Left cardiac atrium (tissue), 4 donors: ENCODE measurements around the gene CNTN5. TPM values are rescaled to one million over a fixed set of nuclear protein-coding genes. Genes with fewer than 3 reads are reported as not detected.

Source experiments
- ATAC-seq, 2 donors: fragments of 200-7000 bp; cut with Tn5 transposase; one replicate each; pipeline ENCODE4 v1.9.1; 2020; ENCODE audit warnings: mild to moderate bottlenecking in 2 of 2, moderate library complexity in 2 of 2
- DNase-seq: peaks from one replicate; pipeline ENCODE4 v3.0.0-alpha.2; 2020
- intact Hi-C, 2 donors: fragments of 100-400 bp; cut with DNase I; formaldehyde crosslinking; loops; one replicate each; pipeline versions ENCODE4 v1.14.1 to v1.15.1; 2022 to 2023
- total RNA-seq, 2 donors: library from RNA; stranded (reverse); fragmentation: NEBNext Ultra II Directional; extraction: Animal tissue kit (Norgen Biotek cat#: 25700); gene quantifications; one replicate each; pipeline ENCODE4 v1.2.1, GENCODE V29; 2021
- donor health status: DM: no; HTN: yes; CAD: no.
- donor health status: DM: no; HTN: yes; CAD: no; lungs with severe emphysema.
- donor health status: DM: yes; HTN: yes; CAD: no.
- donor health status: Dilated cardiomyopathy.

The CNTN5 gene
- total RNA-seq, 2 donors from 2014 or later: 0.34 TPM; not detected in 1

DNA sequence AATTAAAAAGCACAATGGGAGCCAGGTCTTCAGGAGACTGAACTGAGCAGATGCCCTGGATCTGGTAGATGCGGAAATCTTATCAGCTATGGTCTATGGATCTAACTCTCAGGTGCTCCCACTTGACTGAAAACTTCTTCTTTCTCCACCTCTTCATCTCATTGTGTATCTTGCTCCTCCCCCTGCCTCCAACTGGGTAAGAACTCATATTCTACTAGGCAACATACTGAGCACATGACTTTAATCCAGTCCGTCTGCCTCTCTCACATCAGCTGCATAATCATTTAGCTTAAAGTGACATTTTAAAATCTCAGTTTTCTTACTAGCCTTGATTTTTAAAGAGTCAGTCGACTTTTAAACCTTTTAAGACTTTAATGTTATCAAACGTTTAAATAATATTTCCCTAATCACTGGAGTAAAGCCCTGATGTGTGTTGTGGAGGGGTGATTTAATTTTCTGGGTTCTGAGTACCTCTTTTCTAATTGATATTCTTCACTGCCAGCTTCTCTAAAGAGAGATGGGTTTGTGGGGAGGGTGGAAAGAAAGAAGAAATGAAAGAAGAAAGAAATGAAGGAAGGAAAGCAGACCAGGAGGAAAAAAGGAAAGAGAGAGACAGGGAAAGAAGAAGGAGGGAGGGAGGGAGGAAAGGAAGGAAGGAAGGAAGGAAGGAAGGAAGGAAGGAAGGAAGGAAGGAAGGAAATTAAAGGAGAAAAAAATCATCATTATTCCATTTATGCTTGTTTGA is 1073.5 kb downstream of the CNTN5 start:
- no peak for DNase-seq
- ATAC-seq: no peak
- intact Hi-C loops: no loop called here

DNA sequence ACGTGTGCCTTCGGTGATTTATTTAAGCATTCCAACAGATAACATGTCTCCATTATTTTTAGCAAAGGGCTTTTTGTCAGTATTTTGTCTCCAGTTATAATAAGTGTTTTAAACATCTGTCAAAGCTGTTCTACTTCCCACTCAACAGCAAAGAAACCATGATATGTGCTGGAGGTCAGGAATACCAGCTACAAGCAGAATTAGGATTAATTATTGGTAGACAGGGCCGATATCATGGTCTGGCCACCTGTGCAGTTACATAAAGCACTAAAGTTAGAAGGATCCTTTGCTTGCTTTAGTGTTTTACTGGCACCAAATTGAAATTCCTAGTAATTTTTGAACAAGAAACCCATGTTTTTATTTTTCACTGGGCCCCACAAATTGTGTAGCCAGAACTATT is 1075.1 kb downstream of the CNTN5 start:
- no peak for ATAC-seq
- DNase-seq: no peak
- intact Hi-C loops: no loop called here

DNA sequence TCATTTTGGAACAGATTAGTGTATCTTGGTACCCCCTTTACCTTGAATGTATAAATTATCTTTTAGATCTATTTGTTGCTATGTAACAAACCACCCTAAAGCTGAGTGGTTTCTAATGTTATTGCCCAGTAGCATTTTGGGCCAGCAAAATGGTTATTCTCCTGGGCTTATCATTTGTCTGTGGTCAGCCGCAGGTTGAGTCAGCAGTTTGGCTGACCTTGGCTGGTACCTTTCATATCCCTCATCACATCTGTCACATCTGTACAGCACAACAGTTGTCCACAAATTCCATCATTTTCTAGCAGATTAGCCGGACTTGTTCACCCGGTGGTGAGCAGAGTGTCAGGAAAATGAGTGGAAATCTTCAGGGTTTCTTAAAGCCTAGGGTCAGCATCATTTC is 1077.8 kb downstream of the CNTN5 start:
- no peak for DNase-seq
- ATAC-seq: no peak
- intact Hi-C loops: no loop called here

DNA sequence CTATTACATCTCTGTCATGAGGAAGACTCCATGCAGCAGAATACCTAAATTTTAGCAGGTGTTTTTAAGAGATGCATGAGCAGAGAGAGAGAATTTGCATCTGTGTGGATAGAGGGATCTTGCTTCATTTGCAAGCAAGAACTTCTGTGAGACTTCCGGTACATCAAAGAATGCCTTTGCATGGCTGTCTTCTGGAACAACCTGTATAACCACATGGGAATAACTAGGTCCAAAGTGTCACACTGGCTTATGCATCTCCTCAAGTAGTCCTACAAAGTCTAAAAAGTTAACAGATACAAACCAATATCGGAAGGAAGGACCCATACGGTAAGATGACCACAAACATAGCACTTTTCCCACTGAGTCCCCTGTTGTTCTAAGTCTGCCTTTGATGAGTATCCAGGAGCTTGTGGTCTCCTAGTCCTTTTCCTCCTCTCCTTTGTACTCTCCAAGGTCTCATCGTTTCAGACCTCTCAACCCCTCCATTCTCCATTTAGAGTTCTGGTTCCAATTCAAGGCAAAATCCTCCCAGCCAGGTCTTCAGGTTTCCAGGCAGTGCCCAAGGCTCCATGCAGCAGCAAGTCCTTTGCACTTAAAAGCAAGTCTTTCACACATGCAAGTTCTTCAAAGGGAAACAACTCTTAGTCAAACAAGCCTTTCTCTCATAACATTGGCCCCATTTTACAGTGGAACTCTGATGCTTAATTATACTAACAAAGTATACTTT is 1084.7 kb downstream of the CNTN5 start:
- DNase-seq: no peak
- intact Hi-C loops: no loop called here
- no peak for ATAC-seq

DNA sequence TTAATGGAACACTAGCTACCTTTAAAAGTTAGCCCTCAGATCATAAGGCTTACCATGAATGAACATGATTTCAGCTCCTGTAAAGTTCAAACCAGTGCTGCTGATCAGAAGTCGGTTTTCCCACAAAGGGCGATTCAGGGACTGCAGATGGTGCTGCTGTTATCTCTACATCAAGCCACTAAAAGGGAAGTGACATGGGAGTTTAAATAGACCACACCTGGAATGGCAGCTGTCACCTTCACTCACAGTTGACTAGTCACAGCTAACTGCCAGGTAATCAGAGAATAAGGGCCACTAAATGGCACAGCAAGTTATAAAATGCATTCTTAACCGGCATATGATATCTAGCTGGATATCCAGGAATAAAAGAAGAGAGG is 1085.2 kb downstream of the CNTN5 start:
- ATAC-seq: no peak
- intact Hi-C loops: no loop called here
- DNase-seq: no peak

DNA sequence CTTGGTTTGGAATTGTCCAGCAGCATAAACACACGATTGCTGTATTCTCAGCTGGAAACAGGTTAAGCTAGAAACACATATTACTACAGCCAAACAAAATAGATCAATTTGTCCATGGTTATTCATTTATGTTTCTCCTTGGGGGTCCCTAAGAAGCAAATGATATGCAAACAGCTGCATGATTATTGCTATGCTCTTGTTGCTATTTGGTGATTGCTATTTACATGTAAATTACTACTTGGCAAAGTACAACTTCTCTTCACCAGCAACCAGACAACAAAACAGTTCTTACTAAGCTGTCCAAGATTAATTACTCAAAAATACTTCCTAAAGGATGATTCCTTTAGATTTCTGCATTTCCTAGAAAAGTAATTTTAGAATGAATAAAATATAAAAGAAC is 1098.4 kb downstream of the CNTN5 start:
- no peak for ATAC-seq
- intact Hi-C loops: no loop called here
- DNase-seq: no peak

DNA sequence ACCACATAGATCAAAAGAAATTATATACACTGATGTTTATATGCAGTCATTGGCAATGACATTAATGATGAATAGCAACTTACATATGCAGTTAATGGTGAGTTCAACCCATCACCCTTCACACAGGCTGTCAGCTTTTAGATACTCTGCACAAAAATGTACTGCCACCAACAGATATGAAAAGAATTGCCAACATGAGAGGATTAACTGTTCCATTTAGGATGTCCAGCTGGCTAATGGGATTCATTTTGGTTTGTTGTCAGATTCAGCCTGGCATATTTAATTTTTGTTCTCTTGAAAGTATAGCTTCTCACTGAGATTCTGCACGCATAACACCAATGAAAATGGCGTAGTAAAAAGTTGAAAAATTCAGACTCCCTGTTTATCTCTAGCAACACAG is 1112.4 kb downstream of the CNTN5 start:
- intact Hi-C loops: no loop called here
- DNase-seq (no peak), ATAC-seq (no peak)

DNA sequence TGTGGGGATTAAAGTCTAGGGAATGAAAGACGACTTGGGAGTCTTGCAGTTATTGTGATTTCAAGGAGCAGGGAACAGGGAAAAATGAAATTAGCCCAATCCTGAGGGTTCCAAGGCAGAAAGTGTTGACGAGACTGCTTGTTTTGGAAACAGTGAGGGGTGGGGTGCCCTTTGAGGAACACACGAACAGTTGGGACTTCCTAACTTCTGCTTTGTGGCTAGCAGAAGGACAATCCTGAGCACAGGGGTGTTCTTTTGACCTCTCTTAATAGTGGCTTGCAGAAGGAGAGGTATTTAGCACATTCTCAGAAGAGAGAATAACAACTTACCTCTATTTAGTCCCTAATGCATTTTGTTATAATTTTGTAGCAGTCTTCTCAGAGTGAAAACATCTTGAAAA is 1120.5 kb downstream of the CNTN5 start:
- intact Hi-C loops: no loop called here
- ATAC-seq: no peak
- DNase-seq: no peak

DNA sequence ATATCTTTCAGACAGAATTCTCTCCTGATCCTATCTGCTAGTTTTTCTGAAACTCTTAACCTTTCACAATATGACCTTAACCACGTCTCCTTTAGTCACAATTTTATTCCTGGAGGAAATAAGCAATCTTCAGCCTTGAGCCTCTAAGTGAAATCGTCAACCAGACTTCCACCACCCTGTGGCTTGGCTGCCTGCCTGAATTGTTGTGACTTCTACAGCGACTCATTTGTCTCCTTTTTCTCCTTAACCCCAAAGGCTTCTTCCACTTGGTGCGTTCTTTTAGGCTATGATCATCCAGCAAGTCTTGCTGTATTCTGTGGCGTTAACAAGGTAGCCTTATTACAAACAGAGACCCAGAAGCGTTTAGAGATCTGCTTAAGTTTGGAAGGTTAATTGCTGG is 1131.2 kb downstream of the CNTN5 start:
- DNase-seq (no peak), ATAC-seq (no peak)
- intact Hi-C loops: no loop called here

DNA sequence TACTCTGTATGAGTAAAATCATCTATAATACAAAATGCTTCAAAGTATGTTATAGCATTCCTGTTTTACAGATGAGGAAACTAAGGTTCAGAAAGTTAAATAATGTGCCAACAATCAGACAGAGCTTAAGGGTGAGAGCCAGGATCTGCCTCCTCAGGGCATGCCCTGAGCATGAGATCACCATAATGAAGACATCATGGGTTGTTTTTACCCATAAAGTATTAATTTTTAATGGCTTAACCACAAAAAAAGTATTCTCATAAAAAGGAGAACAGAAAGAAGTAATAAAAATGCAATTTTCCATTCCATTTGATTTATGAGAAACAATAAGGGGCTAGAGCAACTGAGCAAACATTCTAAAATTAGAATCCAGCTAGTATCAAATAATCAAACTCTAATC is 1132.0 kb downstream of the CNTN5 start:
- intact Hi-C loops: no loop called here
- DNase-seq (no peak), ATAC-seq (no peak)

DNA sequence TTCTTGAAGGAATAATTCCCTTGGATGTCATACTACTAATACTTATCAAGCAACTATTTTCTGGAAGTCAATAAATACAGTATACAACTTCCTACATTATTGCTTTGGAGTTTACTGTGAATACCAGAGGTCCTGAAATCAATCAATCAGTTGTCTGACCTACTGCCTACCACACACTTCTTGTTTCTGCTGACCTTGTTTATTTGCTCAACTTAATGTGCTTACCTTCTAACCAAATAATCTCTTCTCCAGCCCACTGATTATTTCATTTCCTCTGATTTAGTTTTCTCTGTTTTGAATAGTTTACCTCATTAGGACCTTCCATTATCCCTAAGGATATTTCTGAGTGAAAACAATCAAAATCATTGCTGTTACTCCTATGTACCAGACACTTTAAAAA is 1142.7 kb downstream of the CNTN5 start:
- DNase-seq: no peak
- no peak for ATAC-seq
- intact Hi-C loops: no loop called here

DNA sequence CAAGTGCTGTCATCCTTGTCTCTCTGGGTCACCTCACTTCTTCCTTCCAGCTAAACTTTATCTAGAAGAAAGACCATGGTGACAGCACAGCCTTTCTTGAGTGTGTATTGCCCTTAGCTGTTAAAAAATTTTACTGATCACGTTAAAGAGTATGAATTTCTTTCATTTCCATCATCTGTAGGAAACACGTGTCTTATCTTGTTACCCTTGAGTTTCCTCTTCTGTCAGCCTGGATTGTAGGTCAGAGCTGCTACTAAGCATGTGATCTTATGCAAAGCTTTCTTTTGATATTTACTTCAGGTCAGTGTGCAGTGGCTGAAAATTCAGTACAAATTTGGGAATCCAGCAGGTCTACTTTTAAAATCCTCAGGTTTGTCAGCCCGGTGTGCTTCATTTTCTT is 1154.1 kb downstream of the CNTN5 start:
- ATAC-seq (no peak), DNase-seq (no peak)
- intact Hi-C loops: no loop called here

DNA sequence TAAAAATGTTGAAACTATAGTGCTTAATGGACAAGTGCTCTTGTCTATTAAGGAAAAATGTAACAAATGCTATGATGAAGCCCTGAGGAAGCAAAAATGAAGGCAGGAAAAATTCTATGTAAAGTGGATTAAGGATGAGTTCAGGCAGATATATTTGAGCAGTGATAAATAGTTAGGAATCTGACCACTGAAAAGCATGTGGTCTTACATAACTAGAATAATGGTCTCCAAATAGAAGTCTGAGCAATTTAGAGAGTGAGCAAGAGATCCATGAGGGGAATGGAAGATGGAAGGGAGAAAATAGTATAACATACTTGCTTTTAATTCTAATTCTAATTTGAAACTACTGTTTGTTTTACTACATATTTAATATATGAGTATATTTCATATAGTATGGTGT is 1155.7 kb downstream of the CNTN5 start:
- DNase-seq (no peak), ATAC-seq (no peak)
- intact Hi-C loops: no loop called here

DNA sequence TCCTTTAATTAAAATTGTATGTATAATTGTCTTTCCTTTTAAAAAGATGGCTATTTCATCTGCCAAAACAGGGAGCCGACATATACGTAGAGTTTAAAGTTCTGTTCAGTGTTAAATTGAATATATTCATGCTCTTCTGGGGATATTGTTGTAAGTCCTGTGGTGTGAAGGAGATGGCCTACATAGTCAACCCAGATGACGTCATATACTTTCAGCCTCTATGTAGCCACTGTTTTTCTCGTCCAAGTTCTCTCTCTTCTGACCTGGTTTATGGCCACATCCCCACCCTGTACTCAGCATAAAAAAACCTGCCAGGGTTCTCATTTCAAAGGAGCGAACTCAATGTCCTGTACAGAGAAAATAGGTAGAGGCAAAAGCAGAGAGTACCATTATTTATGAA is 1156.9 kb downstream of the CNTN5 start:
- DNase-seq (no peak), ATAC-seq (no peak)
- intact Hi-C loops: no loop called here

DNA sequence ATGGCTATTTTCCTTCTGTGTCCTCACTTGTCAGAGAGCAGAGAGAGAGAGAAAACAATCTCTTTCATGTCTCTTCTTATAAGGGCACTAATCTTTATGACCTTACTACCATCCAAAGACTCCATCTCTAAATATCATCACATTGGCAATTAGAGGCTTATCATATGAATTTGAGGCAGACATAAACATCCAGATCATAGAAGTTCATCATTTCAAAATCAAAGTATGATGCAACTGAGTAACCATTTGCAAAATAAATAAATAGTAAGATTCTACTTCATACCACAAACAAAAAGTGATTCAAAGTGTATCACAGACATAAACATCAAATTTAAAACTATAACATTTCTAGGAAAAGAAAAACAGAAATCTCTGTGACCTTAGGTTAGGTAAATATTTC is 1161.6 kb downstream of the CNTN5 start:
- no peak for DNase-seq
- ATAC-seq: no peak
- intact Hi-C loops: no loop called here

DNA sequence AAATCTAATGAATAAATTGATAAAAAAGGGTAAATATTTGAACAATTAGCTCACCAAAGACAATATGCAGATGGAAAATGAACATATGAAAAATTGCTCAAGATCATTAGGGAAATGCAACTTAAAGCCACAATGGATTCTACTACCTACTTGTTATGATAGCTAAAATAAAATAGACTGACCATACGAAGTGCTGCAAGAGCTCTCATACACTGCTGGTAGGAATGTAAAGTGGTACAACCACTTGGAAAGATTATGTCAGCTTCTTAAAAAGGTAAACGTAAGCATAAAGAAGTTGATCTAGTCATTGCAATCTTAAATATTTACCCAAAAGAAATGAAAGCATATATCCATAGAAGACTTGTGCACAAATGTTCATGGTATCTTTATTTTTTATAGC is 1162.2 kb downstream of the CNTN5 start:
- ATAC-seq (no peak), DNase-seq (no peak)
- intact Hi-C loops: no loop called here

DNA sequence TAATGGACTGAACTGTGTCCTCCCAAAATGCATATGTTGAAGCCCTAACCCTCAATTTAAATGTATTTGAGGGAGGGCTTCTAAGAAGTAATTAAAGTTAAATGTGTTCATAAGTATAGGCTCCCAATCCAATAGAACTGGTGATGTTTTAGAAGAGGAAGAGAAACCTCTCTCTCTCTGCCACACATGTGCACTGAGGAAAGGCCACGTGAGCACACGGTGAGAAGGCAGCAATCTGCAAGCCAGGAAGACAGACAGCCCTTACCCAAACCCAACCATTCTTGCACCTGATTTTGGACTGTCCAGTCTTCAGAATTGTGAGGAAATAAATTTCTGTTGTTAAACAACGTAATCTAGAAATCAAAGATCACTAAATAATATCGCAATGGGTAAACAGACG is 1164.8 kb downstream of the CNTN5 start:
- DNase-seq (no peak), ATAC-seq (no peak)
- intact Hi-C loops: no loop called here

DNA sequence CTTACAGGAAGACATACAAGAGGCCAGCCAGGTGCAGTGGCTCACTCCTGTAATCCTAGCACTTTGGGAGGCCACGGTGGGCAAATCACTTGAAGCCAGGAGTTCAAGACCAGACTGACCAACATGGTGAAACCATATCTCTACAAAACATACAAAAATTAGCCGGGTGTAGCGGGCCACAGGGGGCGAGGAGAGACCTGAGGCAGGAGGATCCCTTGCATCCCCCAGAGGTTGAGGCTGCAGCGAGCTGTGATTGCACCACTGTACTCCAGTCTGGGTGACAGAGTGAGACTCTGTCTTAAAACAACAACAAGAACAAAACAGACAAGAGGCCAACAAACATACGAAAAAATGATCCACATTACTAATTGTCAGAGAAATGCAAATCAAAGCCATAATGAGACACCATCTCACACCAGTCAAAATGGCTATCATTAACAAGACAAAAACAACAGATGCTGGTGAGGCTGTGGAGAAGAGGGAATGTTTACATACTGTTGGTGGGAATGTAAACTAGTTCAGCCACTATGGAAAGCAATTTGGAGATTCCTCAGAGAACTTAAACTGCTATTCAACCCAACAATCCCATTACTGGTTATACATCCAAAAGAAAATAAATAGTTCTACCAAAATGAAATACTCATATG is 1167.5 kb downstream of the CNTN5 start:
- ATAC-seq (no peak), DNase-seq (no peak)
- intact Hi-C loops: no loop called here

DNA sequence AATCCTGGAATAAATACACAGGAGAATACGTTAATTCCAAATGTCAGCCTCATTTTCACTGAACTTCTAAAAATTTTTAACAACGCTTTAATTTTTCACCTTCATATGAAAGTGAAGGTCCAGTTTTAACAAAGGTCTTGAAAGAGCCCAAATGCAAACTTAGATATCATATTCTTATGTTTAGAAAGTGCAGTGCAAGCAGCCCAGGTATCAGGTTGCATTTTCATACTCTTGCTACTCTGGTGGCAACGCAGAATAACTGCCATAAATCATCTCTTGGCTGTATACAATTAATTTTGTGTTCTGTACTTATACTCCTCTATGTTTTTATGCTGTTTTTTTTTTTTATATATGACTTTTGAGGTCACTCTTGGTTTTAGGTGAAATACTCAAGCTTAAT is 1169.6 kb downstream of the CNTN5 start:
- intact Hi-C loops: no loop called here
- ATAC-seq (no peak), DNase-seq (no peak)

DNA sequence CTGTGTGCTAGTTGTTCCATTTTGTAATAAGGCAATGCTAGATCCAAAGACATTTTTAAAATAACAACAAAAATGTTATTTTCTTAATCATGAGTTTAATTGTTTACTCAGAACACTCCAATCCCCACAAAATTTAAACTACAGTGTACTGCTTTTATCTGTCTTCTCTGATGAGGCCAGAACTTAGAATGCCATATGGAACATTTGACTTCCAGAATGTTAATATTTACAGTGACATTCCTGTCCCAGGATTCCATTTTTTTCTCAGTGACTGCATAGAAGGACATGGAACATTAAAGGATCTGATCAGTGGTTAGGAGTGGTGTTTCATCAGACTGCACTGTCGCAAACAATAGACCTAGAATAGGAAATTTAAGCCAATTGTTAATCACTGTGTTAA is 1171.4 kb downstream of the CNTN5 start:
- ATAC-seq (no peak), DNase-seq (no peak)
- intact Hi-C loops: no loop called here

DNA sequence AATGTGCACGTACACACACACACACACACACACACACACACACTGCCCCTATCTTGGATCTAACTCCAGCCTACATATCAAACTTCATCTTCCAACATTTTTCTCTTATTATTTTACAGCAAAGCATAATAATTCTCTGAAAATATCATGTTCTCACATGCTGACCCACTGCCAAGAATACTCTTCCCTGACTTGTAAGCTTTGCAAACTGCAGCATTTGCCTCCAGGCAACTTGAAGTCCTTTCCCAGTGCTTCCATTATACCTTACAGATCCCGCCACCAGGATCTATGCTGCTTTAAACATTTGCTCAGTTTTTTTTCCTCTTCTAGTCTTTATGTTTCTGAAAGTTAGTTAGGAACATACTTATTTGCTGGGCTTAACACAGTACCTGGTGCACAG is 1183.0 kb downstream of the CNTN5 start:
- intact Hi-C loops: no loop called here
- ATAC-seq (no peak), DNase-seq (no peak)
